ENCODE measurements around the gene ITPR1. TPM values are rescaled to one million over a fixed set of nuclear protein-coding genes. Genes with fewer than 3 reads are reported as not detected.

Gene ITPR1
- total RNA-seq, 2 donors from 2014 or later: 5.9 TPM

DNA sequence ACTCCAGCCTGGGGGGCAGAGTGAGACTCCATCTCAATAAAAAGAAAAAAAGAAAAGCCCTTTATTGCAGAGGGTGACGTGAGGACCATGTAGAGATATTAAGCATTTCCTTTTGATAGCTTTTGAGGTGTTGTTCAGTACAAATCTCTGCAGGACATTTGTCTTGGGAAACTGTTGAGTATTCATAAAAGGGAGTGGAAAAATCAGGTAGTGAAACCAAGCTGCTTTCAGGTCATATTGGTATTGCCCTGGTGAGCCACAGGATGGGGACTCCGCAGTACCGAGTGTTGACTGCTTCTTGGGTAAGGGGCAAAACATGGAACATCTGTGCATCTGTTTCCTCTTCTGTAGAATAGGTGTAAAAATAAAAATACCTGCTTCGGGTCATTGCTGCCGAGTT, 9.9 kb downstream of the ITPR1 start:
- Mint-ChIP-seq H3K4me3 (no peak overlapping the region), H3K4me1 (peaks cover 29% of the 10 kb centered on the region), H3K27ac (no peak overlapping the region), H3K9me3 (no peaks in the 10 kb centered on the region), H3K27me3 (ENCODE audit: insufficient read depth) (no peaks in the 10 kb centered on the region), H3K36me3 (ENCODE audit: low read depth) (no peaks in the 10 kb centered on the region)
- Histone ChIP-seq H3K27me3 (ENCODE audit: control insufficient read depth, insufficient read depth, low read length, poor library complexity, severe bottlenecking) (no peaks in the 10 kb centered on the region), H3K4me1 (ENCODE audit: control insufficient read depth, insufficient read depth, low read length) (peaks cover 2% of the 10 kb centered on the region), H3K9me3 (ENCODE audit: control insufficient read depth, low read length) (no peaks in the 10 kb centered on the region), H3K9ac (ENCODE audit: extremely low read depth, low read length, poor library complexity, severe bottlenecking) (no peak overlapping the region), H3K4me3 (ENCODE audit: low read length) (no peak overlapping the region), H3K36me3 (ENCODE audit: control insufficient read depth, insufficient read depth, low read length) (no peaks in the 10 kb centered on the region), H3K27ac (ENCODE audit: low read depth, low read length) (no peak overlapping the region)
- no peak for DNase-seq
- TF ChIP-seq, protein P1, sequence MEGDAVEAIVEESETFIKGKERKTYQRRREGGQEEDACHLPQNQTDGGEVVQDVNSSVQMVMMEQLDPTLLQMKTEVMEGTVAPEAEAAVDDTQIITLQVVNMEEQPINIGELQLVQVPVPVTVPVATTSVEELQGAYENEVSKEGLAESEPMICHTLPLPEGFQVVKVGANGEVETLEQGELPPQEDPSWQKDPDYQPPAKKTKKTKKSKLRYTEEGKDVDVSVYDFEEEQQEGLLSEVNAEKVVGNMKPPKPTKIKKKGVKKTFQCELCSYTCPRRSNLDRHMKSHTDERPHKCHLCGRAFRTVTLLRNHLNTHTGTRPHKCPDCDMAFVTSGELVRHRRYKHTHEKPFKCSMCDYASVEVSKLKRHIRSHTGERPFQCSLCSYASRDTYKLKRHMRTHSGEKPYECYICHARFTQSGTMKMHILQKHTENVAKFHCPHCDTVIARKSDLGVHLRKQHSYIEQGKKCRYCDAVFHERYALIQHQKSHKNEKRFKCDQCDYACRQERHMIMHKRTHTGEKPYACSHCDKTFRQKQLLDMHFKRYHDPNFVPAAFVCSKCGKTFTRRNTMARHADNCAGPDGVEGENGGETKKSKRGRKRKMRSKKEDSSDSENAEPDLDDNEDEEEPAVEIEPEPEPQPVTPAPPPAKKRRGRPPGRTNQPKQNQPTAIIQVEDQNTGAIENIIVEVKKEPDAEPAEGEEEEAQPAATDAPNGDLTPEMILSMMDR (conservative IDR thresholded peaks at IDR 0.05): peak; percentile 13
- WGBS, 2 experiments (ENCODE audit: insufficient coverage in 1 of 2, insufficient read length in 1 of 2): 81 to 100% methylated on average over 3 to 5 of the region's 5 CpGs

DNA sequence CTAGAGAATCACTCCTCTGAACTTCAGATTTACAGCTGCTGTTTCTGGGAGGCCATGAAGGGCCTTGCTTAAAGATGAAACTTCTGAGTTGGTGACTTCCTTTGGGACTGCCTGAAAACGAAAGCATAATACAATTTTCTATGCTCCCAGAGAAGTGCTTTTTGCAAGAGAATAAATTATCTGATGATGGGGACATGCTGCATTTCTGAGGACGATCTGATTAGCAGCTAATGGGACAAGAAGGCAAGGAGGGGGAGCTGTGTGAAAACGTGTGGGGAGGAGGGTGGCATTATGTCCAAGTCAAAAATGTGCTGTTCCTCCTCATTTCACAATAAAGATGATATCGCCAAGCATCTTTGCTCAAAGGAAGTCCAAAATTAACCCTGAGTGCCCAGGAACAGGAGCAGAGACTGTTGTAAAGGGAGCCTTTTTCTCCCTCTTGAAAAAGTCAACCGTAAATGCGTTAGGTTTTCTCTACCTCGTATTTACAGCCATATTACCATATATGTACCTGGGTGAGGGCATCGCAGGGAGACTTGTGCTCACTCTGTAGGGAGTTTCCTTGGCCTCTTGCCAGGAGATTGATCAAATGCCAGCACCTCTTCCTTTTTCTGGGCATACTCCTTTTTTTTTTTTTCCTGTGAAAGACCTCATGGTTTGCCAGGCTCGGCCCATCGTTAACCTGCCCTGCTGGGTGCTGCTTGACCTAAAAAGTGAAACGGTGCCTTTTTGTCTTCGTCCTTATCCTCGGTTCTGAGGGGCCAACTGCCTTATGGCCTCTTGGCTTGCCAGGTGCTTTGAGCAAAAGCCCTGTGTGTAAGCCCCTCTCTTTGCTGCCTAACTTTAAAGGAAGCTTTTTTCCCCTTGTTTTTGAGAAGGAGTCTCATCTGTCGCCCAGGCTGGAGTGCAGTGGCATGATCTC, 11.5 kb downstream of the ITPR1 start:
- Mint-ChIP-seq H3K9me3 (no peaks in the 10 kb centered on the region), H3K27ac (no peak overlapping the region), H3K27me3 (ENCODE audit: insufficient read depth) (no peaks in the 10 kb centered on the region), H3K4me1 (peaks cover 37% of the 10 kb centered on the region), H3K4me3 (no peak overlapping the region), H3K36me3 (ENCODE audit: low read depth) (no peaks in the 10 kb centered on the region)
- no peak for DNase-seq
- Histone ChIP-seq H3K9me3 (ENCODE audit: control insufficient read depth, low read length) (no peaks in the 10 kb centered on the region), H3K36me3 (ENCODE audit: control insufficient read depth, insufficient read depth, low read length) (no peaks in the 10 kb centered on the region), H3K27ac (ENCODE audit: low read depth, low read length) (no peak overlapping the region), H3K4me1 (ENCODE audit: control insufficient read depth, insufficient read depth, low read length) (peaks cover 12% of the 10 kb centered on the region), H3K27me3 (ENCODE audit: control insufficient read depth, insufficient read depth, low read length, poor library complexity, severe bottlenecking) (no peaks in the 10 kb centered on the region), H3K4me3 (ENCODE audit: low read length) (no peak overlapping the region), H3K9ac (ENCODE audit: extremely low read depth, low read length, poor library complexity, severe bottlenecking) (no peak overlapping the region)
- WGBS, 2 experiments (ENCODE audit: insufficient coverage in 1 of 2, insufficient read length in 1 of 2): 76 to 77% methylated on average over 12 to 14 of the region's 14 CpGs
- TF ChIP-seq, protein P1 (conservative IDR thresholded peaks at IDR 0.05): no peak

DNA sequence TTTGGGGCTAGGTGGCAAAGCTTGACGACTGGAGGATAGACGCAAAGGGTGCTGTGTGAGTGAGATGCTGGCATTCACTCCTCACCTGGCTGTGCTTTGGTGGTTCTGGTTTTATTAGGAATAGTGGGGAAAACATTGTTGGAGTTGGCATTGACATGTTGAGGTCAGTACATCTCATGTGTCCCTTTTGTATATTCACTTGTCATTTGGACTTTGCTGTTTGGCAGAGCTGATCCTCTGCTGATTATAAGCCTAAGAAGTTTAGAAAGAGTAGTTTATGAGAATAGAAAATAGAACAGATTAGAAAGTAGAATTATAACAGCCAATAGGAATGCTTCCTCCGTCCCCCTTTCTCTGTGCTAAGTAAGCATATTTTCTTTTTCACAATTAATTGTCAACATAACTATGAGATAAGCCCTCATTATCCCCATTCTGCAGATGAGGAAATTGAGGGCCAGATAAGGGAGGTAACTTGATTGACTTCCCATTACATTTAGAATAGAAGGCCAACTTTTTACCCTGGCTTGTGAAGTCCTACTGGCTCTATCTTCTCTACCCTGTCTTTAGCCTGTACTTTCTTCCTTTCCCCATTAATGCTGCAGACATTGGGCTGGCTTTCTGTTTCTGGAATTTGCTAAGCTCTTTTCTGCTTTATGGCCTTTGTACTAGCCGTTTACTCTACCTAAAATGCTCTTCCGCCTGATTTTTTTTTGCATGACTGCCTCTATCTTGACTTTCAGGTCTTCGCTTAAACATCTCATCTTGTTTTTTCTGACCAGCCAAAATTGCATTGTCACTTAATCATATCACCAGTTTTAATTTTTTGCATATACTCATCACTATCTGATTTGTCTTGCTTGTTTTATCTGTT, 12.8 kb downstream of the ITPR1 start:
- H3K9me3 Mint-ChIP-seq: no peaks in the 10 kb centered on the region
- no peaks in the 10 kb centered on the region for H3K36me3 Mint-ChIP-seq (ENCODE audit: low read depth)
- Histone ChIP-seq H3K27ac (ENCODE audit: low read depth, low read length) (no peak overlapping the region), H3K9me3 (ENCODE audit: control insufficient read depth, low read length) (no peaks in the 10 kb centered on the region), H3K9ac (ENCODE audit: extremely low read depth, low read length, poor library complexity, severe bottlenecking) (no peak overlapping the region), H3K36me3 (ENCODE audit: control insufficient read depth, insufficient read depth, low read length) (no peaks in the 10 kb centered on the region), H3K27me3 (ENCODE audit: control insufficient read depth, insufficient read depth, low read length, poor library complexity, severe bottlenecking) (no peaks in the 10 kb centered on the region), H3K4me3 (ENCODE audit: low read length) (no peak overlapping the region), H3K4me1 (ENCODE audit: control insufficient read depth, insufficient read depth, low read length) (peaks cover 12% of the 10 kb centered on the region)
- no peak overlapping the region for H3K27ac Mint-ChIP-seq
- no peak overlapping the region for H3K4me3 Mint-ChIP-seq
- no peak for DNase-seq
- no peaks in the 10 kb centered on the region for H3K27me3 Mint-ChIP-seq (ENCODE audit: insufficient read depth)
- peaks cover 38% of the 10 kb centered on the region for H3K4me1 Mint-ChIP-seq
- WGBS, 2 experiments (ENCODE audit: insufficient coverage in 1 of 2, insufficient read length in 1 of 2): 92 to 93% methylated on average over 4 to 6 of the region's 6 CpGs
- TF ChIP-seq, protein P1 (conservative IDR thresholded peaks at IDR 0.05): no peak
